ENCODE data around the gene KRT73.

KRT73 gene

DNA sequence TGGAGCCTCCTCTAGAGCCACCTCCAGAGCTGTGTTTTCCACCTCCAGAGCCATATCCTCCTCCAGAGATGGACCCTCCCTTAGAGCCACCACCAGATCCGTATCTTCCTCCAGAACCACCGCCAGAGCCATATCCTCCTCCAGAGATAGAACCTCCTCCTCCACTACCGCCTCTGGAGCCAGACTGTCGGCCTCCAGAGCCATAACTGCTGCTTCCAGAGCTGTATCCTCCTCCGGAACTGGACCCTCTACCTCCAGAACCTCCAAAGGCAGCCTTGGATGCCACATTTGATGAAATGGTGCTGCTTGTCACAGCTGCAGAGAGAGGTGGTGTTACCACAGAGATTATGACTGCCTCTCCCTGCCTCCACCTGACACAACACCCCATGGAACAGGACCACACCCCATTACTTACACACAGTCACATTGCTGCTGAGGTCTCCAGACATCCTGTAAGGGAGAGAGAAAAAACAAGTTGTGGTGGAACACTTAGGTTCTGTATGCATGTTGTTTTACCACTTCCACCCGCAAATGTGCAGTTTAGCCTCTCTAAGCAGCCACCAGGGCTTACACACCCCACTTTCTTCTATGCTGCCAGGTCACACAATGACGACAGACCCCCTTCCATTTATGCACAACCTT lies 26.9 kb upstream of the KRT73 start:
- DNase-seq = peak; percentile 22

DNA sequence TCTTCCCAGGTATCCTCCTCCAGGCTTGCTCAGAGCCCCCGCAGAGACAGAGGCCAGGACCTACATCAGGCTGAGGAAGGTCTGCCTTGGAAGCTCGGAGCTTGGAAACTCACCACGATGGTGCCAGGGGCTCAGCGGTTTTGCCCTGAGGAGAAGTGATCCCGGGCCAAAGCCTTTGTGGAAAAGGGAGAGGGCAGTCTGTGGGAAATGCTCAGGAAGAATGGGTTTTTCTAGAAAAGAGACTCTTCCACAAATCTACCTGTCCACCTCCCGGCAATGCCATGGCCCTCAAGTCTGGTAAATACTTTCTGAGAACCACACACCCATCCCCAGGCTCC lies 25.7 kb upstream of the KRT73 start:
- DNase-seq = no peak

DNA sequence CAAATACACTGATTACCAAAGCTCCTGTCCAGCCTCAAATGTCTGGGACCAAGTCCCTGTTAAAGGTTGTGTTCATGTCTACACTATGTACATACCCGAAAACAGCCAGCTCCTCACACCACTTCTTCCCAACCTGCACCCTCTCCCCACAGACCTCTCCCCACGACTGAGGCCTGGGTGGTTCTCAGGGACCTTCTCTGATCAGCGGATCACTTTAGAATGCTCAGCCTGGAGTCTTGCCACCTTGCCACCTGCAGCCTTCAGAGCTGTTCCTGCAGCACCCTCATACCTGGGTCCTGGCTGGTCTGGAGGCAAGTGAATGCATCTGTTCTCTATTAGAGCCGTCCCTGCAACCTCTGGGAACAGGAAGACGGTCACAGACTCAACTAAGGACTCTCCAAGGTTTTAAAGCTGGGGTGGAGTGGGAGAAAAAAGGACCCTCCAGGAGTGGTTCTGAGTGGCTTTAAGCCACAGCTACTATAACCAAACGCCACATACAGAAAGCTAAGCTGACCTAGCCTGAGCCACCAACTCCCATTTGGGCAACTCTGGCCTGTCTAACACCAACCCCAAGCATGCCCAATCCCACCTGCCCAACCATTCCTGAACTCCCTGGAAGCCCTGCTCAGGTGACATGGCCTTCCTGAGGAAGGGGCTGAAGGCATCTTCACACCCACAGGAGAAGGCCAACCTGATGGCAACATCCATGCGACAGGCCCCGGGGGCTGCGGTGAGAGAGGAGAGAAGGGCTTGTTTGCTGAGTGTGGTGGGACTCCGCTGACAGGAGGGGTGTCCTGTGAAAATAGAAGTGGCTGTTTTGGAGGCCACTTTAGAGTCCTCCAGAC lies 25.1 kb upstream of the KRT73 start:
- no peak for DNase-seq

DNA sequence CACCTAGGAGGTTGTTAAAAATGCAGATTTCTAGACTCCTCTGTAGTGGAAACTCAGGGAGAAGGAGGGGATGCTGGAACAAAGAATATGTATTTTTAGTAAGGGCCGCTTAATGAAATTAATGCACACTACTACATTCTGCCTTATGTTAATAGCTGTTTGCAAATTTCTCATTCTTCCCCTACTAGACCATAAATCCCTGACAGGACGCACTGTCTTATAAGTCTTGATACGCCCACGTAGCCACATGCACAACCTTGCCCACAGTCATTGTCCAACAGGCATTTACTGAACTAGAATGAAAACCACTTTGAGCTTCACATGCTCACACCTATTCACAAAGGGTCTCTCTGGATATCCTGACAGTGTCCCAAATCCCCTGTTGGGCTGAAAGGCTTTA lies 23.1 kb upstream of the KRT73 start:
- DNase-seq = no peak

DNA sequence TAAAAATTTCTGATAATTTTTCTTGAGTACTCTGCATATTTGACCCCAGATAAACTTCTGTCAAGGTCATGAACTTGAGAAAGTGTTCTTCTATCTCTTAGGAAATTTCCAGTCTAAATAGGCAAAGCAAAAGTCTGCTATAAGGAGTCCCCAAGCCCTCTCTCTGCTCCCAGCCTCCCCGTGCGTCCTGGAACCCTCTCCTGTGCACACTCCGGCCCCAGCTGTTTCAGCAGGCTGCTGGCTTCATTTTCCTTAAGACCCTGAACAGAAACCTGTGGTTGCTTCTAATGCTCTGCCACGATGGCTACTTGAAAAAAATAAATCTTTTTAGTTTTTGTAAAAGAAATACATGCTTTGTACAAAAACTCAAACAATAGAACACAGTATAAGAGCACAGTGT lies 18.9 kb upstream of the KRT73 start:
- DNase-seq = no peak

DNA sequence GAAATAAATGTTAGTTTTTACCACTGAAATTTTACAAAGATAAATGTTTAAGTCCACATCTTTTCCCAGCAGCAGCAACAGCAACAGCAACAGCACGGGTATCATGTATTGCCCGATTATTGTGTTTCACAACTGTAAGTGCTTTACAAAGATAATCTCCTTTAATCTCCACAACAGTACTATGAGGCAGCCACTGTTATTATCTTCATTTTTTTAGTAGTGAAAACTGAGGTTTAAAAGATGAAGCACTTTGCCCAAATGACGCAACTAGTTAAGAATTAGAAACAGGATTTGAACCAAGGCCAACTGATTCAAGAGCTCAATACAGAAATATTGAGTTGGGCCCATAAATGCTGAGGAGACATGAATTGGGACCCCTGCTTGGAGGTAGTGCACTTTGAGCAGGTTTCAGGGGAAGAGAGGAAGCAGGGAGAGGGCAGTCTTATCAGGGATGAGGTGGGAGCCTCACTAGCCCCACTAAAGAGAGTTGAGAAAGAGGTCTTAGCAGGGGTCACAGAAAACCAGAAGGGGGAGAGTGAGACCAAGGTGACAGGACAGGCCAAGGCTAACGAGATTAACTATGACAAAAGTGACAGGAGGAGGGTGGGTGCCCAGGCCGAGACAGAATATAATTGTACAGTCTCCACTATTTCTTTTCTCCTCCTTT lies 18.4 kb upstream of the KRT73 start:
- DNase-seq = no peak

DNA sequence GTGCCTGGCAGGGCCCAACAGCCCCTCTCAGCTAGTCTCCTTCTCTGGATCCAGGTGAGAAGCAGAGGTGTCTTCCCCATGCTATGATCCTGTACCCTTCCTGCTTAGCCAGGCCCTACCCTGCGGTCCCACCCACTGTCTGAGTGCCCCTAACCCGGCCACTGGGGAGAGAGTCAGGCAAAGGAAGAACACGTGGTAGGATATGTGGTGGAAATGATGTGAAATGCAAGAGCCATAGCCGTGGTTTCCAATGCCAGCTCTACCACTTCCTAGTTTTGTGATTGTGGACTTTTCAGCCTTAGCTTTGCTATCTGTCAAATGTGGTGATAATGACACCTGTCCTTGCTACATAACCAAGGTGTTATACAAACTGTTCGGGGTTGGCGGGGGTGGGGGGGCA lies 17.8 kb upstream of the KRT73 start:
- DNase-seq = no peak

DNA sequence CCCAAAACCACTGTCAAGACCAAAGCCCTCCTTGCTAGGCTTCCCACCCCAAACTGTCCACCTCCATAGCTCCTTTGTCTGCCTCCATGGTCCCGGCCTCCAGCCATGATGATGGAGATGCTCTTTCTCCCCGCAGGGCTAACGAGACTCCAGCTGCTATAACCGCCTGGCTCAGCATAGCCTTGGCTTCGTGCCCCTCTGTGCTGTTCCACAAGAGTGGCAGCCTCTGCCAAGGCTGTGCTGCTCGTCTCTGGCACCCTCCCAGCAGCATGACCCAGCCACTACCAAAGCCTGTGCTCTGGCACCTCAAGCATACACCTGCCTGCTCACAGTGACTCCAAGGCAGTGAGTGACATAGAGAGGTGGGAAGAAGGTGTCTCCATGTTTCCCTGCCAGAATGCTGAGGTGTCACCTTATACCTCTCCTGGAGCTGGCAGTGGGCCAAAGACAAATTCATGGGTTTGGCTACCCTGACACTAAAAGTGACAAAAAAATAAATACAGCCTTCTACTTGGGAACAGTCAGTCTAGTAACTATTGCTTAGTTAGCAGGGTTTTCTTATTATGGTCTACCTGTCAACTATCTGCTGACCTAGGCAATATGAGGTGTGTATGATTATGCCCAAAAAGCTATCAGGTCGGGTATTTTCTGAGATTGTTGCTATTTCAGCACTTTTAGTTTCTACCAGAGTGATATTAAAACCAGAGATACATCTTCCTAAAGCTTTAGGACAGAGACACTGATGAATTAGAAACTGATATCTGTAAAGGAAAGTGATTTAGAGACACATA lies 16.1 kb upstream of the KRT73 start:
- DNase-seq = no peak

DNA sequence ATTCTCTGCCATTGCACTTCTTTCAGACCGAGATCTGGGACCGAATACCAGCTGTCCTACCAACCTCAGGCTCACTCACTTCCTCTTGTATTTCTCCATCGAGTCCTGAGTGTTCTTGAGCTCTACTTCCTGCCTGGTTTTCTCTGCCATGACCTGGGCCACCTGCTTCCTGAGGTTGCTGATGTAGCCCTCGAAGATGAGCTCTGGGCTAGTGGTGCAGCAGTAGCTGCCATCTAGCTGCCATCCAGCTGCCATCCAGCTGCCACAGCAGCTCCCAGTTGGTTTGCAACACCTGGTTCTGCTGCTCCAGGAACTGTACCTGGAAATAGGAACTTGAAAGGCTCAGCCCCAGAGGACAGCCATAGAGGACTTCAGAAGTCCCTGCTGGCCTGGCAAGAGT lies 15.0 kb upstream of the KRT73 start:
- no peak for DNase-seq

DNA sequence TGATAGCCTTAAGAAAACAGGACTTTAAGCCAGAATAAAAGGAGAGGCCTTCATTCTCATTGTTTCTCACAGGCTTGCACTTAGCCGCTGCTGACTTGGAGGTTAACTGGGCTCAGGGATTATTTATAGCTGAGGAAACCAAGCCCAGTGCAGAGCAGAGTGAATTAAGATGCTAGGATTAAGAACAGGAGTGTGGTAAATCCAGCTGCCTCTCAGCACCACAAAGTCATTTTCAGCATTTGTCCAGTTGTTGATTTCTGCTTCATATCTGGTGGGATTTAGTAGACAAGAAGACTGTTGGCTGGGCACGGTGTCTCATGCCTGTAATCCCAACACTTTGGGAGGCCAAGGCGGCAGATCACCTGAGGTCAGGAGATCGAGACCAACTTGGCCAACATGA lies 14.3 kb upstream of the KRT73 start:
- no peak for DNase-seq

DNA sequence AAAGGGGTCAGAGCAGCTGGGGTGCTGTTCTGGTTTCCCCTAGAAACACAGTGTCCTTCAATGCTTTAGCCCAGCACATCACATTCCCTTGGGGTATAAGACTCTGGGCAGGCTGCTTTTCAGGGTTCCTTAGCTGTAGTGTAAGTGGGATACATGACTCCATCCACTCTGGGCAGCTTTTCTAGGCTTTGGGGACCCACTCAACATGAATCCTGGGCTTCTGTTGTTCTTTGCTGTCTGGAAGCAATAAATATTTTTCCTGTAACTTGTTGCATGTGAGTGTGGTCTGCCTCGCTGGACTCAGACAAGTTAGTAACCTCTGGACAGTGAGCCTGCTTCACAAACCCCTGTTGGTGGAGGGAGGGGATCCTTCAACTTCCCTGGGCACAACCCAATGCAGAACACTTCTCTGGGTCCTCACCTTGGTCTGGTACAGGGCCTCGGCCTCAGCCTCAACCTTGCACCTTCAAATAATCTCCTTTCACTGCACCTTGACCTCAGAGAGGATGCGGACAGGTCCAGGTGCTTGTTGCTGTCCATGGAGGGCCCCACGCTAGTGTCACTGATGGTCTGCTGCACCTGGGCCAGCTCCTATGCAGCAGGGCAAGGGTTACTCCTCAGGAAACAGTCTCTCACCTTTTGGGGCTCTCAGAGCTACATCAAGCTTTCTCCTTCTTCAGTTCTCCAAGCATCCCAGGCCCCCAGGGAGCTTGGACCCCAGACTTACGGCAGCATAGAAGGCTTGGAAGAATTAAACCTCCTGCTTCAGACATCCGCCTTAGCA lies 13.5 kb upstream of the KRT73 start:
- DNase-seq = no peak

DNA sequence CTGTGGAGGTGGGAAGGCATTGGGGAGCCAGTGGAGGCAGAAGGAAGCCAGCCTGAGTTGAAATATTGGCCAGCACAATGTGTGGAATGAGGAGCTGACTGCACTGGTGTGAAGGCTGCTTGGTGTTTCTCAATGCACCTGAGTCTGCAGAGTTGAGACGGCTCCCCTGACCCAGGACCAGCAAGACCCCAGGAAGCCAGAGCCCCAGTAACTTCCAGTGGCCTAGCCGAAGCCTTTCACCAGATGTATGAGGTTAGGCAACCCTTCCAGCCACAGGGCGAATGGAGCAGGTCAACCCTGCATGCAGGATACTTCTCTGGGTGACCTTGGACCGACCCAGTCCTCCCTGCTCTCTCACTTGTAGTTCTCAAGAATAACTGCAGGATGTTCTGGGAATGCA lies 12.9 kb upstream of the KRT73 start:
- no peak for DNase-seq

DNA sequence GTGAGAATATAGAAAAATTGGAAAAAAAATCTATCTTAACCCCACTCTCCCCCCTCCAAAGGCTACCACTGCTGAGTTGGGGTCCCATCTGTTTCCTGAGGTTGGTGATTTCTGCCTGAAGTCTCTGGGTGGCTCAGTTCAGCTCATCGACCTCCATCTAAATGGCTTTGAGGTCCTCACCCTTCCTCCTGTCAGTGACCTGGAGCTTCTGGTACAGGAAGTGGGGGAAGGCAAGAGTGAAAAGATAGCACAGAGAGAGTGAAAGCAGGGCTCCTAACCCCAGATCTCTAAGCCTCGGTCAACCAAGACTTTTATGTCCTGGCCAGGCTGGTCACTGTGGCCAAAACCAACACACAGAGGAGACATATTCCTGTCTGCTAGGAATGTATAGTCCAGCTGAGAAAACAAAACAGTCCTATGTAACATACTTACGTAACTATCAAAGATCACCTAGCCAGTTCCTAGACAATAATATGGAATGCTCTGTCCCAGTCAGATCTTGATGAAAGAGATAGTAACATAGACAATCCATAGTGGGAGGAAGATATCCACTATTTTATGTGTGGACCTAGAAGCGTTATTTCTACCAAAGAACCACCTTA lies 12.3 kb upstream of the KRT73 start:
- no peak for DNase-seq

DNA sequence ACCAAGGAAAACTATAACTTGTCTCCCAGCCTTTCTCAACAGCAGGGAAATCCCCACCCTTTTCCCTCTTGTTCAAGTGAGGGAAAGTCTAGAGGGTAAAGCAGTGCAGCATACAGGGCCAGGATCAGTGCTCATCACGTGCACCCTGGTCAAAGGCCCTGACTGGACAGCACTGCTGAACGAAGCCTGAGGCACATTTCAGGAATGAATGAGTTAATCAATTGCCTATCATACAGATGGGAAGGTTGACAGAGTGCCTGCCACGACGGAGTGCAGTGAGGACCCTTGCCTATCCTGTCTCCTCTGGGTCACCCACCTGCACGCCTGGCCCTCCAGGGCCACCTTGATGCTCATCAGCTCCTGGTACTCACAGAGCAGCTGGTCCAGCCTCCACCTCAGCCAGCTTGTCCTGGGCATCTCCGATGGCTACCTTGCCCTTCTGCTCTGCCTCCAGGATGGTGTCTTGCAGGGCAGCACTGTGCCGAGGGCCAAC lies 11.7 kb upstream of the KRT73 start:
- no peak for DNase-seq

DNA sequence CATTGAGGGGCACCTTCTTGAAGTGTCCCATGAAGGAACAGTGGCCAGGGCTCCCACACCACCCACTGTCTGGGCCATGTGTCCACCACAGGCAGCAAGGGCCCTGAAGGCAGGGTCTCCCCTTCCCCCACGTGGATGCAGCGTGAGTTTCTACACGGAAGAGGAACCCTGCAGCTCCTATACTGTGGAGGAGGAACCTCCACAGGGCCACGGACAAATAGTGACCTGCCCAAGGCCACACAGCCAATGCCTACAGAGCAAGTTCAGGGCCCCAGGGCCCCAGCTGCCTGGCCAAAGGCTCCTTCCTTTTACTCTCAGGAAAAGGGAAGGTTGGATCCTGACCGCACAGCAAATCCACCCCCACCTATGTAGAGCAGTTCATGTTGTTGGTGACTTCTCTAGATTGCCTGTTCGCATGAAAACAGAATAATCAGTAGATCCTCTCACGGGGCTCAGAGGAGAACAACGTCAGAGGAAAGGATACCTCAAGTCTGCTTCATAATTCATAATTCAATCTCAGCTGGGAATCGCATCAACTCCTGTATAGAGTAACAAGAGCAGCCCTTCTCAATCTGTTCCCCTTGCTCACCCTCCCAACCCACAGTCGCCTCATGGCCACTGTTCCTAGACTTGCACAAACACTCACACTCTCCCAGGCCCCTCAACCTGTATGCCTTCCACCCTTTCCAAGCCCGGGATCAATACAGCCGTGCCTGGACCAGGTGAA lies 11.1 kb upstream of the KRT73 start:
- no peak for DNase-seq

DNA sequence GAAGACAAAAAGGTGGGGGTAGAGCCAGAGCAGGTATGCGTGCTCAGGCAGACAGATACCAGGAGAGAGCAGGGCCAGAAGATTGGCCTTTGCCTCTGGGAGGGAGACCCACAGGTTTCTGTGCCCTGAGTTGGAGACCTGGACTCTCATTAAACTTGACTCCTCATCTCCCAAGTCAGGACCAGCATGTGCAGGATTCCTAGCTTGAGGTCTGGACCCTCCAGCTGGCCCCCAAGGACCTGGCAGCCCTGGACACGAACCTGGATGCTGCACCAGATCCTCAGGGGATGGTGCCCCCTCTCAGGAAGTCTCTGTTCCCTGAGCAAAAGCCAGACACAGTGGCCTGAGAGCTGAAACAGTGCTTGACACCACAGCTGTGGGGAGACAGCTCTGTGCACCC lies 10.5 kb upstream of the KRT73 start:
- no peak for DNase-seq

DNA sequence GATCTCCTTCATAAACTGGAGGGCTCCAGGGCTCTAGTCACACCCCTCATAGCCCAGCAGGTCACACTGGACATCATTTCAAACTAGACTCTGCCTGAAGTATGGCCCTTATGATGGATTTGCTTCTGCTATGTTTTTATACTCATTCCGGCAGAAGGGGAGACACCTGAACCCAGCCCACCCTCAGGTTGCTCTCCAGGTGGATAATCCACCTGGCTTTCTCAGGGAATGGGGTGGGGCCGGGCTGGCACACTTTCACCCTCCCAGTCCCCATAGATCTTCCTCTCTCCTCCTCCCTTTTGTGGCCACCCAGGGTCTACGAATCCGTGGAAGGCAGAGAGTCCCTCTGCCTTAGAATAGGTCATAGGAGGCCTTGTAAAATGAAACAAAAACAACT lies 9.8 kb upstream of the KRT73 start:
- no peak for DNase-seq

DNA sequence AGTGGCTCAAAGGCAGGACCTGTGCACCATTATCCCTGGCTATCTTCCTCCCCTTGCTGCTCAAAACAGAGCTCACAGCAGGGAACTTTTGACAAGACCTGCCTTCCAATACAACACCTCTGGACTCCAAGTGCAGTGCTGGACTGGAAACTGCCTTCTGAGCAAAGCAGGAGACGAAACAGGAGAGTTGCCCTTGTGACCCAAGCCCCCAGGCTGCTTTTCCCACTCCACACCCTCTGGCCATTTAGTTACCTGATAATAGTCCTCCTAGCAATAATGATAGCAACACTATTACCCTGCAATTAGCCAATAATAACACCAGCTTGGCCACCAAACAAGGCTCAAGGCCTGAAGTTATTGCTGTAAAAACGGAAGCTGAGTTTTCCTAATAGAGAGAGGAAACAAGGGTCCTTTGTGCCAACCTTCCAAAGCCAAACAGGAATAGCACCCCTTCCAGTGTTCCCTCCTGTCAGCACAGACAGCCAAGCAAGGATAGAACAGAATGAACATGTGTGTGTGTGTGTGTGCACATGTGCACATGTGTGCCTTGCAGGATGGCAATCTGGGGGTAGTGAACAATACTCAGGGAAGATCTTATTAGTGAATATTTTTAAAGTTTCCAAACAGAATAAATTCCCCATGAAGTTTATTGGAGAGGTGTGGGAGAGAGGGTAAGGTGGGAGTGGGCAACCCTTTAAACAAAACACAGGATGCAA lies 9.2 kb upstream of the KRT73 start:
- no peak for DNase-seq

DNA sequence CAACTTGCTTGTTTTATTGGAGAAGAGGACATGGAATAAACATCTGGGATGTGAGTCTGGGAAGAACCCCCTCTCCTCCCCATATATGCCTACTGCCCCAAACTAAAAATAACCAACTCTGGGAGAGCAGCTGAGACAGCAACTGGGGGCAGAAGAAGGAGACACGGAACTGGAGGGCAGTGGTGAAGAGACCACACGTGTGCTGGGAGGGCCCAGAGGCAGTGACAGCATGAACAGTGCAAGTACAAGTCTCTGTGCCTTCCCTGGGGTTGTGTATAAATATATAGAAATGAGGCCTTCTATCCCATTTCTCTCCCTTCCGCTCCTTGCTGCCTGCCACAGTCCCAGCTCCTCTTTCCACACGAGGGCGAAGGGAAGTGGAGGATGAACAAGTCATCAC lies 4.0 kb upstream of the KRT73 start:
- DNase-seq = no peak

DNA sequence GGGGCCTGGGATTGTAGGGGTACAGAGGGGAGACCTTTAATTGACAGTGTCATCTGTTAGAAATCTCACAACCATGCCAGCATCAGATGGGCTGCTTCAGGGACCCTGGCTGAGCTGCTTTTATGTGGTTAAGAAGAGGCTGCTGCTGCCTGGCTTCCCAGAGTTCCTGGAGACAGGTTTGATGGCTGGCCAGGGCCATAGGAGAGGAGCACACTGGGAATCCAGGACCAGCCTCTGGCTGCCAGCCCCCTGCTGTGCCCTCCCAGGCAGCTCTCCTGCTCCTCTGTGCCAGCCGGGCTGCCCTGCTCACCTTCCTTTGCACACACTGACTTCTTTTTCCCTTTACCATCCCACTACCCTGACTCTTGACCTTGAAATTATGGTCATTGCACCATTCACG lies 507 bp upstream of the KRT73 start:
- DNase-seq = no peak

DNA sequence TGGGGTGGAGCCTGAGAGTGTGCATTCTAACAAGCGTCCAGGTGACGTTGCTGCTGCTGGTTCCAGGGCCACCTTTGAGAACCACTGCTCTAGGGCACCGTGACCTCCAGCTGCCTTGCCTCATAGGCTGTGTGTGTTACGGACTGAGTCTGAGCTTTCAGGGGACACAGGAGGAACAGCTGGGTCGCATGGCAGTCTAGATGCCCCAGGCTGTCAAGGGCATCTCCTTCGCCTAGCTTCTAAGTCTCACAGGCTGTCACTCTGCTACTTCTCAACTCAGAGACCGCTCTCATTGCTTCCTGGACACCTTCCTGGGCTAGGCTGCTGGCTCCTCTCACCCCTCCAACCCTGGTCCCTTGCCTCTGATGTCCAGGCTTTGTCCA lies 965 bp downstream of the KRT73 start:
- no peak for DNase-seq

Measured in activated CD4-positive, alpha-beta T cell treated with anti-CD3 and anti-CD28 coated beads for 48 hours (primary cell).